ENCODE results near the gene NOS3.
"Not testable (repeated sequence)": the region's sequence is repeated elsewhere in the genome, so short reads cannot be mapped to it uniquely, and the experiment has no call there.

Gene NOS3

GRCh38 chr7:151040616-151041375, 50.0 kb downstream of the NOS3 start:
- DNase-seq, result no peak

GRCh38 chr7:151043449-151043848, 52.6 kb downstream of the NOS3 start:
- DNase-seq, result not testable (repeated sequence)

- DNase-seq, result no peak
Measured at GRCh38 chr7:151043959-151044358, 53.1 kb downstream of the NOS3 start.

GRCh38 chr7:151045262-151045661, 54.4 kb downstream of the NOS3 start:
- no peak for DNase-seq

GRCh38 chr7:151045967-151046366, 55.1 kb downstream of the NOS3 start:
- no peak for DNase-seq

- DNase-seq, result no peak
Measured at GRCh38 chr7:151046603-151047573, 56.1 kb downstream of the NOS3 start.

- DNase-seq, result no peak
Measured at GRCh38 chr7:151047976-151048815, 57.4 kb downstream of the NOS3 start, which contains the start of gene ASIC3. Gene ASIC3, plus strand, starts transcription at chr7:151048531. Its CDS starts 355 bp downstream, at chr7:151048886.

- DNase-seq, result no peak
Measured at GRCh38 chr7:151048911-151049463, 58.2 kb downstream of the NOS3 start.

GRCh38 chr7:151051108-151051507, 60.3 kb downstream of the NOS3 start:
- DNase-seq, result no peak

- DNase-seq, result no peak
Measured at GRCh38 chr7:151053096-151053495, 62.3 kb downstream of the NOS3 start.

- DNase-seq, result no peak
Measured at GRCh38 chr7:151053751-151054150, 62.9 kb downstream of the NOS3 start.

- DNase-seq, result no peak
Measured at GRCh38 chr7:151056283-151056665, 65.5 kb downstream of the NOS3 start.

GRCh38 chr7:151056666-151057505, 66.1 kb downstream of the NOS3 start:
- no peak for DNase-seq

GRCh38 chr7:151057506-151057988, 66.7 kb downstream of the NOS3 start, which contains the start of gene CDK5:
Gene CDK5, minus strand, starts transcription at chr7:151057897. Its CDS starts 49 bp downstream, at chr7:151057848.
- DNase-seq, result no peak

GRCh38 chr7:151057989-151058780, 67.4 kb downstream of the NOS3 start:
- peak; percentile 98 for DNase-seq

- DNase-seq, result no peak
Measured at GRCh38 chr7:151058781-151059366, 68.1 kb downstream of the NOS3 start.

- DNase-seq, result peak; percentile 58
Measured at GRCh38 chr7:151059367-151060112, 68.7 kb downstream of the NOS3 start, which contains the start of gene SLC4A2. Gene SLC4A2, plus strand, starts transcription at chr7:151059589. Its CDS starts 2,399 bp downstream, at chr7:151061988.

- no peak for DNase-seq
Measured at GRCh38 chr7:151060113-151060415, 69.2 kb downstream of the NOS3 start.

Data from NCI-H2171 (cell line).